ENCODE measurements around the gene ITCH. TPM values are rescaled to one million over a fixed set of nuclear protein-coding genes. Genes with fewer than 3 reads are reported as not detected.

Gene ITCH
- total RNA-seq, 2 experiments from 2014 or later, result 26.1 to 36.8 TPM

- H3K4me2 ChIP-seq (ENCODE audit: low read length), result peak overlapping the region; percentile 40
- H3K27ac ChIP-seq (ENCODE audit: low read depth, low read length, poor library complexity, severe bottlenecking), result peak overlapping the region; percentile 1
- no TSS peak for BruUV-seq (replicated peaks)
- no peaks in the 10 kb centered on the region for H3K9me2 ChIP-seq (ENCODE audit: insufficient read depth, low read length)
- ChIA-PET CTCF (ENCODE audit: unreplicated experiment) (no interaction called here), POLR2A (no interaction called here)
- peaks cover 57% of the 10 kb centered on the region; the same call in 1 of the 2 replicates for H3K79me2 ChIP-seq (ENCODE audit: insufficient read depth, low read depth, low read length)
- no peak for TF ChIP-seq EZH2phosphoT487 (IDR thresholded peaks at IDR 0.05; ENCODE audit: borderline replicate concordance, low read depth, low read length)
- TF ChIP-seq CTCF (conservative IDR thresholded peaks at IDR 0.05; ENCODE audit: low read length), result no peak
- H3K36me3 ChIP-seq (ENCODE audit: insufficient read depth, low read length), result peaks cover 31% of the 10 kb centered on the region
- intact Hi-C loops (cut with micrococcal nuclease; ENCODE audit: unreplicated experiment), result no loop called here
- H3K4me3 ChIP-seq (ENCODE audit: low read depth, low read length, poor library complexity, severe bottlenecking), result no peak overlapping the region
- H4K20me1 ChIP-seq (ENCODE audit: insufficient read depth, low read length), result peaks cover 9% of the 10 kb centered on the region
- peak; percentile 44 for DNase-seq (ENCODE audit: low spot score)
- peaks cover 42% of the 10 kb centered on the region for H3K4me1 ChIP-seq (ENCODE audit: insufficient read depth, low read length, poor library complexity, severe bottlenecking)
- no peaks in the 10 kb centered on the region for H3K9me3 ChIP-seq (ENCODE audit: low read length)
- H2AFZ ChIP-seq (ENCODE audit: low read length), result no peak overlapping the region
Measured at GRCh38 chr20:34388000-34388399, 24.9 kb downstream of the ITCH start.

- peaks cover 42% of the 10 kb centered on the region for H3K4me1 ChIP-seq (ENCODE audit: insufficient read depth, low read length, poor library complexity, severe bottlenecking)
- H2AFZ ChIP-seq (ENCODE audit: low read length), result no peak overlapping the region
- H3K4me3 ChIP-seq (ENCODE audit: low read depth, low read length, poor library complexity, severe bottlenecking), result no peak overlapping the region
- CTCF ChIA-PET (ENCODE audit: unreplicated experiment), result no interaction called here
- no peak overlapping the region for H3K4me2 ChIP-seq (ENCODE audit: low read length)
- H3K36me3 ChIP-seq (ENCODE audit: insufficient read depth, low read length), result peaks cover 38% of the 10 kb centered on the region
- H4K20me1 ChIP-seq (ENCODE audit: insufficient read depth, low read length), result peaks cover 9% of the 10 kb centered on the region
- peaks cover 61% of the 10 kb centered on the region; the same call in 1 of the 2 replicates for H3K79me2 ChIP-seq (ENCODE audit: insufficient read depth, low read depth, low read length)
- TF ChIP-seq EZH2phosphoT487 (IDR thresholded peaks at IDR 0.05; ENCODE audit: borderline replicate concordance, low read depth, low read length), result no peak
- no peak for TF ChIP-seq CTCF (conservative IDR thresholded peaks at IDR 0.05; ENCODE audit: low read length)
- no peak overlapping the region for H3K27ac ChIP-seq (ENCODE audit: low read depth, low read length, poor library complexity, severe bottlenecking)
- no peaks in the 10 kb centered on the region for H3K9me3 ChIP-seq (ENCODE audit: low read length)
- DNase-seq (ENCODE audit: low spot score), result no peak
- no TSS peak for BruUV-seq (replicated peaks)
- intact Hi-C loops (cut with micrococcal nuclease; ENCODE audit: unreplicated experiment), result no loop called here
- no peaks in the 10 kb centered on the region for H3K9me2 ChIP-seq (ENCODE audit: insufficient read depth, low read length)
- POLR2A ChIA-PET, result no interaction called here
Measured at GRCh38 chr20:34388678-34389077, 25.6 kb downstream of the ITCH start.

- ChIA-PET POLR2A (interaction anchor here (0.6 kb wide), 1 partner anchor 121 kb away, joined by 8 read pairs; no protein-coding TSS in a partner anchor), CTCF (ENCODE audit: unreplicated experiment) (no interaction called here)
- TF ChIP-seq EZH2phosphoT487 (IDR thresholded peaks at IDR 0.05; ENCODE audit: borderline replicate concordance, low read depth, low read length) (no peak), CTCF (conservative IDR thresholded peaks at IDR 0.05; ENCODE audit: low read length) (no peak)
- no peak overlapping the region for H2AFZ ChIP-seq (ENCODE audit: low read length)
- peaks cover 9% of the 10 kb centered on the region for H4K20me1 ChIP-seq (ENCODE audit: insufficient read depth, low read length)
- no peaks in the 10 kb centered on the region for H3K9me2 ChIP-seq (ENCODE audit: insufficient read depth, low read length)
- intact Hi-C loops (cut with micrococcal nuclease; ENCODE audit: unreplicated experiment), result no loop called here
- peaks cover 61% of the 10 kb centered on the region; the same call in 1 of the 2 replicates for H3K79me2 ChIP-seq (ENCODE audit: insufficient read depth, low read depth, low read length)
- BruUV-seq (replicated peaks), result no TSS peak
- peaks cover 42% of the 10 kb centered on the region for H3K4me1 ChIP-seq (ENCODE audit: insufficient read depth, low read length, poor library complexity, severe bottlenecking)
- H3K4me2 ChIP-seq (ENCODE audit: low read length), result no peak overlapping the region
- H3K4me3 ChIP-seq (ENCODE audit: low read depth, low read length, poor library complexity, severe bottlenecking), result no peak overlapping the region
- DNase-seq (ENCODE audit: low spot score), result no peak
- no peaks in the 10 kb centered on the region for H3K9me3 ChIP-seq (ENCODE audit: low read length)
- H3K36me3 ChIP-seq (ENCODE audit: insufficient read depth, low read length), result peaks cover 45% of the 10 kb centered on the region
- no peak overlapping the region for H3K27ac ChIP-seq (ENCODE audit: low read depth, low read length, poor library complexity, severe bottlenecking)
Measured at GRCh38 chr20:34389206-34389953, 26.3 kb downstream of the ITCH start.
